Esophagus squamous epithelium (tissue), 4 donors: Measurements from ENCODE around the gene CCL4.

Source experiments
- POLR2A ChIP-seq, 4 donors: fragments of 450-650 bp; IDR thresholded peaks; one replicate each; pipeline ENCODE4 v1.6.1; 2017; ENCODE audit warnings: antibody characterized with exemption in 4 of 4, mild to moderate bottlenecking in 4 of 4, moderate library complexity in 3 of 4
- TF ChIP-seq, protein P1 (sequence below), 6 experiments: fragments of 450-650 bp in 4 of 6; fragments of 200-600 bp in 2 of 6; sonication (generic) in 2 of 6; IDR thresholded peaks; one replicate each; pipeline ENCODE4 v1.5.1; 2016 to 2019; ENCODE audit warnings: antibody characterized with exemption in 6 of 6, mild to moderate bottlenecking in 4 of 6, moderate library complexity in 4 of 6

DNA sequence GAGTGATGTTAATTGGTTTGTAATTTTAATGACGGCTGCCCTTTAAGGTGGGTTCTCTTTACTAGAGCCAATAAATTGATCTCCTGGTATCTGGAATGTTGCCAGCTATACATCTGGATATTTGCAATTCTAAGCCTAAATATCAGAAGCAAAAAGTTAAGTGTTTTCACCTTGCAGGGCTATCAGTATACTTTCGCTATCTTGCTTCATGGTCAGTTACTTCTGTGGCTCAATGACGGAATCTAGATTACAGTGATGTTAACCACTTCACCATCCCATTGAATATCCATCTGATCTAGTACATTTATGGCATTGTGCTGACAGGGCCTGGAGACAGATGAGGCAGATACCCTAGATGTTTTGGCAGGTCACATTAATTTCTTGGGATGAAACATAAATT lies 28.3 kb downstream of the CCL4 start:
- TF ChIP-seq, protein P1, sequence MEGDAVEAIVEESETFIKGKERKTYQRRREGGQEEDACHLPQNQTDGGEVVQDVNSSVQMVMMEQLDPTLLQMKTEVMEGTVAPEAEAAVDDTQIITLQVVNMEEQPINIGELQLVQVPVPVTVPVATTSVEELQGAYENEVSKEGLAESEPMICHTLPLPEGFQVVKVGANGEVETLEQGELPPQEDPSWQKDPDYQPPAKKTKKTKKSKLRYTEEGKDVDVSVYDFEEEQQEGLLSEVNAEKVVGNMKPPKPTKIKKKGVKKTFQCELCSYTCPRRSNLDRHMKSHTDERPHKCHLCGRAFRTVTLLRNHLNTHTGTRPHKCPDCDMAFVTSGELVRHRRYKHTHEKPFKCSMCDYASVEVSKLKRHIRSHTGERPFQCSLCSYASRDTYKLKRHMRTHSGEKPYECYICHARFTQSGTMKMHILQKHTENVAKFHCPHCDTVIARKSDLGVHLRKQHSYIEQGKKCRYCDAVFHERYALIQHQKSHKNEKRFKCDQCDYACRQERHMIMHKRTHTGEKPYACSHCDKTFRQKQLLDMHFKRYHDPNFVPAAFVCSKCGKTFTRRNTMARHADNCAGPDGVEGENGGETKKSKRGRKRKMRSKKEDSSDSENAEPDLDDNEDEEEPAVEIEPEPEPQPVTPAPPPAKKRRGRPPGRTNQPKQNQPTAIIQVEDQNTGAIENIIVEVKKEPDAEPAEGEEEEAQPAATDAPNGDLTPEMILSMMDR (IDR thresholded peaks at IDR 0.05), result no peak
- TF ChIP-seq POLR2A (IDR thresholded peaks at IDR 0.05), result no peak
